ENCODE data around the gene HAAO.

HAAO gene

GRCh38 chr2:42767080-42767898 is 25.1 kb downstream of the HAAO start:
- DNase-seq = no peak

GRCh38 chr2:42765686-42766085 is 26.7 kb downstream of the HAAO start:
- no peak for DNase-seq

- no peak for DNase-seq
These were observed 27.5 kb downstream of the HAAO start for GRCh38 chr2:42764901-42765300.

- no peak for DNase-seq
These were observed 28.3 kb downstream of the HAAO start, which contains the start of gene OXER1 for GRCh38 chr2:42764096-42764495. Gene OXER1, minus strand, starts transcription at chr2:42764135. Its CDS starts 73 bp downstream, at chr2:42764062.

GRCh38 chr2:42762823-42763804 is 29.3 kb downstream of the HAAO start:
- DNase-seq = no peak

GRCh38 chr2:42762155-42762554 is 30.2 kb downstream of the HAAO start:
- no peak for DNase-seq

- DNase-seq = no peak
These were observed 30.8 kb downstream of the HAAO start for GRCh38 chr2:42761554-42761953.

- DNase-seq = no peak
These were observed 33.6 kb downstream of the HAAO start for GRCh38 chr2:42758751-42759150.

- DNase-seq = no peak
These were observed 34.2 kb downstream of the HAAO start for GRCh38 chr2:42757981-42758740.

- no peak for DNase-seq
These were observed 35.3 kb downstream of the HAAO start for GRCh38 chr2:42756966-42757513.

GRCh38 chr2:42756150-42756775 is 36.1 kb downstream of the HAAO start:
- no peak for DNase-seq

- DNase-seq = no peak
These were observed 37.0 kb downstream of the HAAO start for GRCh38 chr2:42755191-42755880.

GRCh38 chr2:42754776-42755140 is 37.6 kb downstream of the HAAO start:
- no peak for DNase-seq

GRCh38 chr2:42754021-42754775 is 38.2 kb downstream of the HAAO start:
- no peak for DNase-seq

- no peak for DNase-seq
These were observed 39.3 kb downstream of the HAAO start for GRCh38 chr2:42752816-42753813.

- no peak for DNase-seq
These were observed 40.1 kb downstream of the HAAO start for GRCh38 chr2:42752314-42752713.

- DNase-seq = no peak
These were observed 43.5 kb downstream of the HAAO start for GRCh38 chr2:42748840-42749239.

- DNase-seq = no peak
These were observed 45.0 kb downstream of the HAAO start for GRCh38 chr2:42747422-42747821.

- no peak for DNase-seq
These were observed 47.8 kb downstream of the HAAO start for GRCh38 chr2:42744545-42745082.
